ENCODE measurements around the gene CALHM4.

CALHM4 gene

DNA sequence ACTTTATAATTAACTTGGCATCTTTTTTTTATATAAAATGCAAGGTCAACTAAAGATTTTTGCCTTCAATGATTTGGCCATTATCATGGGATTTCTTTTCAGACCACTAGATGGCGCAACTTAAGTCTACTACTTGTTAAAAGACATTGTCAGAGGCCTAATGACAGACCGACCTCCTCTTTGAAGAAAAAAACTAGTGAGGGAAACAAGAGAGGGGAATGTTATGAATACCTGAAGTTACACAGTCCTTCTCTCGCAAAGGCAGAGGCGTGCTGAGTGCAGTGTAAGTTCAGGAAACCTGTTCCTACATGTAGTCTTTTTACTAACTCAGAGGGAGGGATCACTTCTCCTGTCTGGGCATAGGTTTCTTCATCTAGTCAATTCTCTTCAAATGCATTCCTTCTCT lies 17.3 kb upstream of the CALHM4 start:
- no peak for DNase-seq (ENCODE audit: low read depth, low spot score)

DNA sequence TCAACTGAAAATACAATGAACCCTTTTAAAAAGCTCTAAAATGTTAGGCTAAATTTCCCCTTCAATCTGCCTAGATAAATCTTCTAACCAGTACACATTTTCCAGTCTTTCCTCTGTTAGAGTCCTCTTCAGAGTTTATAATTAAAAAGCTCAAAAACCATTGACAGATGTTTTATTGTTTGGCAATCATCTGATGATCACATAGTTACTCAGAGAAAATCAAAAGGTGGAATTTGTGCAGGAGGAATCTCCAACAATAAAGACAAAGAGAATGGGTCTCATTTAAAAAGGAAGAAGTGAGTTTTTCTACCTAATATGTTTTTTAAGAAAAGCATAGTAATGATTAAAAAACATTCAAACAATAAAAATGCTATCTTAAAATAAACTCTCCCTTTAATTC lies 11.1 kb upstream of the CALHM4 start:
- no peak for DNase-seq (ENCODE audit: low read depth, low spot score)

DNA sequence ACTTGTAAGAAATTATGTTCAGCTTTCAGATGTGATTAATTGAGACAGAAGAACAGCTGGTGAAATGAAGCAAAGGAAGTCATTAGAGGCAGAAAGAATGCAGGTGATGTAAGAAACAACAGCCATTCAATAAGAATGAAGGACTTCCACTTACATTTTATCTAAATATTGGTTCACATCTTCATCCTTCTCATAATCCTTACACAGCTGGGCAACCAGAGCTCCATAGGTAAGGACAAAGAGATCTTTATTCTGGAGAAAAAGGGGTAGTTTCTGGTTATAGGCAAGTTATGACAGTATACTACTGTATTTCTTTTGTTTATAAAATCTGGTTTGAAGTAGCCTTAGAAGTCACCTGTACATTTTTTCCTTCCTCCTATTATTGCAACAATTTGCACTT lies 10.4 kb upstream of the CALHM4 start:
- no peak for DNase-seq (ENCODE audit: low read depth, low spot score)

DNA sequence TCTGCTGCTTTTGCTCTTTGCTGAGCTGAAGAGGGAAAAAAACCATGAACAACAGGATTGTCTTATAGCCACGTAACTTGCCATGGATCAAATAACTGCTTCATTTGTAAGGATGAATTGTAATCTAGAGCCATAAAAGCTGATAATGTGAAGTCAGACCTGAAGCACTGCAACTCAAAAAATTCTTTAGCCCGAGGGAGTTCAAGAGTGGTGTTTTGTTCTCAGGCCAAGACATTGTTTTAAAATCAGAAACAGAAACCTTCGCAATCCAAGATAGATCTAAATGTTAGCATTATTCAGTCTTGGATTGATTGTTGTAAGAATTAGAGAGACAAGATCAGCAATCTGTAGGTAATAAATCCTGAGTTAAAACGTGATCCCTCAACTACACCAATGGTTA lies 7.9 kb upstream of the CALHM4 start, which contains the start of gene TRAPPC3L:
Gene TRAPPC3L (minus strand): TSS at position 34 of the 400 bp plus-strand sequence. CDS start 170 bp downstream, outside the sequence.
- DNase-seq (ENCODE audit: low read depth, low spot score) = no peak

DNA sequence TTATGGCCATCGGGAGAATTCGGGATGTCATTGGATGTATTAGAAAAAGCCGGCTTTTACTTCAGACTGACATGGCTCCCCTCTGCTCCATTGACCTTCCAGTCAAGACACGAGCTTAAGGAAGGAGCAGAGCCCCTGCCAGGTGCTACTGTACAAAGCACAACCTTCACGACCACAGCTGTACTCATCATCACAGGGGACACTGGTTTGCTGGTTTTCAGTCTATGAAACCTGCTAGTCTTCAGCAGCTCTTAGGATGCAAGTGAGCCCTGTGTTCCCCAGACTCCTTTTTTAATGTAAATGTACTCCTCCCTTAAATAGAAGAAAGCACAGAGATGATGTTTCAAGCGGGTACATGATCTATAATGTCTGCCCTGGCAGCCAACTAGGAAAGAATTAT lies 6.2 kb upstream of the CALHM4 start:
- no peak for DNase-seq (ENCODE audit: low read depth, low spot score)

DNA sequence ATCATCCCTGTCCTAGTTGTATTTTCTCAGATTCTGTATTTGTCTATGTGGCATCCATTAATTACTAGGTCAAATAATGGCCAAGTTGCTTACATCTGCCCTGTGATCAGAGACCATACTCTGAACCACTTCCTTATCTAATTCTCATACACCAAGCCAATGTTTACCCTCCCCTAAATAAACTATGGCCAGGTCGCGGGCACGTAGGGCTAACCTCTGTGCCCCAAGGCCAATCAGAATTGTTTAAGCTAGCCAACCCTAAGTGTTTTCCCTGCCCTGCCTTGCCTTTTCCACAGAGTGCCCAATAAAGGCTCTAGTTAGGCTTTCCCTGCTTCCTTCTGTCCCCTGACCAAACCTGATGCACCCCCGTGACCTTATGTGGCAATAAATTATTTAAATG lies 2.8 kb upstream of the CALHM4 start:
- no peak for DNase-seq (ENCODE audit: low read depth, low spot score)

DNA sequence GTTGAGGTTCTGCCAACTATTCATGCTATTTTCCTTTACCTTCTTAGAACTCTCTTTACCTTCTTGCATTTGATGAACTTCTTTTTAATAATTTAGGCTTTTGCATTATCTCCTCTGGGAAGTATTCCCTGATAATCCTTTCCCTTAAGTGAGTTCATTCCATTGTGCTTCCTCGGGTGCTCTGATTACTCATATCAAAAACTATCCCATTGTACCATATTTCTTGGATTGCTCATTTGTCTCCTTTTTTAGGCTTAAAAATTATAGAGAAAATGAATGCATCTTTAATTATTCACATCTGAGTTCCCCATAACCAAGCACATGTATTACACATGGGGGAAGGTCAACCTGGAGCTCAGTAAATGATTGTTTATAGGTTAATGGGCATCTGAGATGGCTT lies 2.5 kb downstream of the CALHM4 start:
- no peak for DNase-seq (ENCODE audit: low read depth, low spot score)

DNA sequence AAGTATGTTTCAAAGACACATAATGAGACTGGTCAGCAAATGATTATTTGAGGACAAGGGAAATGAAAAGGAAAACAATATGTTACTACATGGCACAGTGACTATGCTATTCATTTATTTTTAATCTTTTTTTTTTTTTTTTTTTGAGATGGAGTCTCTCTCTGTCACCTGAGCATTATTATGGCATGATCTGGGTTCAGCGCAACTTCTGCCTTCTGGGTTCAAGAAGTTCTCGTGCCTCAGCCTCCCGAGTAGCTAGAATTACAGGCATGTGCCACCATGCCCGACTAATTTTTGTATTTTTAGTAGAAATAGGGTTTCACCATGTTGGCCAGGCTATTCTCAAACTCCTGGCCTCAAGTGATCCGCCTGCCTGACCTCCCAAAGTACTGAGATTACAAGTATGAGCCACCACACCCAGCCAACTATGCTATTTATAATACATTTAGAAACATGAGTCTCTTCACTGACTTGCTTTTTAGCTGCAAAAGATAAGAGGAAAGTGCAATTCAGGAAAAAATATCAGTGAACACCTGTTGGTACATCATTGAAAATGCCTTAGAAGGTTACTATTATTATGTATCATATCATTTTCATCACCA lies 3.4 kb downstream of the CALHM4 start:
- DNase-seq (ENCODE audit: low read depth, low spot score) = no peak

DNA sequence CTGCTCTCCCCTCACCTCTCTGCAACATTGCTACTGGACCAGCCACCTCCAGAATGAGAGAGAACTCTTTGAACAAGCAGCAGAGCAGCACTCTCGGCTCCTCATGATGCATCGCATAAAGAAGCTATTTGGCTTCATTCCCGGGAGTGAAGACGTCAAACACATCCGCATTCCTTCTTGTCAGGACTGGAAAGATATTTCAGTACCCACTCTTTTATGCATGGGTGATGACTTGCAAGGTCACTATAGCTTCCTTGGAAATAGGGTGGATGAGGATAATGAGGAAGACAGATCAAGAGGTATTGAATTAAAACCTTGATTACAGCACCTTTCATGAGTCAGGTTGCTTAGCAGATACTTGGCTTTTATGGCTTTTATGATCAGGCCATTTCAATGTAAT lies 4.3 kb downstream of the CALHM4 start:
- DNase-seq (ENCODE audit: low read depth, low spot score) = no peak

DNA sequence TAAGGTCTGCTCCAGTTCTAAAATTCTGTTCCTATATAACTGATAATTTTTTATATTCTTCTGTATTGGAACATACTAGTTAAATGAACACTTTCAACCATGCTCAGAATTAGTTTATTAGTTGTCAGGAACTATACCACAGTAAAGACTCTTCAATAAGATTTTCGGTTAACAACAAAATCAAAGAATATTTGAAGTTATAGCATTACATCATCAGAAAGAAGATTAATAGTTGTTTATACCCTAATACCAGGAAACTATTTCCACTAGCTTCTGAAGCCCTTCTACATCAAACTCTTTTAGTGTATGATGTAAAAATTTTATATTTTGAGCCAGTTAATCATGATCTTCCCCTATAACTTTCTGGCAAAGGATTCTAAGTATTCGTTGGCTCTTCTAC lies 6.6 kb downstream of the CALHM4 start:
- DNase-seq (ENCODE audit: low read depth, low spot score) = no peak

DNA sequence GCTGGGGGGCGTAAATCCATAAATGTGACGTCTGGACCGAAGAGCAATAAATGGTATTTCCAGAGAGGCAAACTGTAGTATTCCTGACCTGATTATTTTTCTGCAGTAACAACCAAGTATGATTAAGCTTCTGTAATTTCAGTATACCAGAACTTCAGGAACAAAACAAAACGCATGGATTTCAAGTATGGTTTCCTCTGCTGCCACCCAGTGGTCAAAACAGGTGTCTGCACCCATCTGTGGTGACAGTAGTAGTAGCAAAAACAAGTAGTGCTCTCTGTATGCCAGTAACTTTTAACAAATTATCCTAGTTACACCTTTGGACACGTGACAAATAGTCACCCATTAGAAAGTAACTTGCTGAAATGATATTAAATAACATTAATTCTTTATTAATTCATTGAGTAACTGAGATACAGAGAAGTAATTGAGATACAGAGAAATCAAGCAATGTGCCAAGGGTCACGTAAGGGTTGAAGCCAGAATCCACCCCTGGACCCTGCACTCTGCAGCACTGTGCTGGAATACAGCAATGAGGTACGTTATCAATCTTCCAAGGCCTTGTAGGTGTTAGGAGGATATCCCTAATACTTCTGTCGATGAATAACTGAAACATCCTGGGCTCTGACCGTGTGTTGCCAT lies 7.9 kb downstream of the CALHM4 start:
- DNase-seq (ENCODE audit: low read depth, low spot score) = no peak

DNA sequence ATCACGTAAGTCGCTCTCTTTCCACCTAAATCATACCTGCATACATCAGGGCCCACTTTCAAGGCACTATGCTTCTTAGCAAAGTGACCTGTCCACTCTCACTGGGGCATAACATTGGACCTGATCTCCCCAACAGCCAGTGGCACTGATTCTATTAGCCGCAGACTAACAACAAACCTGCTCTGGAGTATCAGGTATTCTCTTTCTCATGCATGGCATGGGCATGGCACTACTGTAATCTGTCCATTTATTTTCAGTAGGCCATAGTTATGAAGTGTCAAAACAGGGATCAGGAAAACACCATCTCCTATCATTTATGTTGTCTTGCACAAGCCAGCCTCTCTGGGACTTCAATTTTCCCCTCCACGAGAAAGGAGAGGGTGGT lies 8.5 kb downstream of the CALHM4 start:
- no peak for DNase-seq (ENCODE audit: low read depth, low spot score)

DNA sequence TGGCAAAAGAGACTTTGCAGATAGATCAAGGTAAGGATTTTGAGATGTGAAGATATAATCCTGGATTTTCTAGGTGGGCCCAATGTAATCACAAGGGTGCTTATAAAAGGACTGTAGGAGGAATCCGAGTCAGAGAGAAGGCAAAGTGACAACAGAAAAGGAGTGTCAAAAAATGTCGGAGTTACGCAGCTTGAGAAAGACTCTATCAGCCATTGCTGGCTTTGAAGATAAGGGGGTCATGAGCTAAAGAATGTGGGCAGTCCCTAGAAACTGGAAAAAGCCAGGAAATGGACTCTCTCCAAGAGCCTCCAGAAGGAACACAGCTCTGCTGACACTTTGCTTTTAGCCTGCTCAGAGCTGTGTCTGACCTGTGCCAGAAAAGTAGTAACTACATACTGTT lies 9.1 kb downstream of the CALHM4 start:
- no peak for DNase-seq (ENCODE audit: low read depth, low spot score)

DNA sequence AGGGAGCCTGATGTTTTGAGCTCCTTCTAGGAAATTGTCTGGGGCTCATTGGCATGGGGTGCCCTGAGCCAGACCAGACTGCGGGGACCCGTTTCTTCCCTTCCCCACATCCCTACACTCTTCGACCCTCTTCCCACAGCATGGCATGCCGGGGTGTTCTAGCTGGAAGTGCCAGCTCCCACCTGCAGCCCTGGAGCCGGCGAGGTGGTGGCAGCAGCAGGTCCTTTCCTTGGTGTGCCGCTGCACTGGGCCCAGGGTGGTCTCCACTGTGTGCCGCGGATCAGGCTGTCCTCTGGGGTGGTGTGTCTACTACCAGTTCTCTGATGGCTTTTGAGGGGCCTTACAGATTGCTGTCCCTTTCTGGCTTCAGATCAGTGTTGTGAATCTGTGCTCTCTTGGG lies 10.3 kb downstream of the CALHM4 start:
- no peak for DNase-seq (ENCODE audit: low read depth, low spot score)

DNA sequence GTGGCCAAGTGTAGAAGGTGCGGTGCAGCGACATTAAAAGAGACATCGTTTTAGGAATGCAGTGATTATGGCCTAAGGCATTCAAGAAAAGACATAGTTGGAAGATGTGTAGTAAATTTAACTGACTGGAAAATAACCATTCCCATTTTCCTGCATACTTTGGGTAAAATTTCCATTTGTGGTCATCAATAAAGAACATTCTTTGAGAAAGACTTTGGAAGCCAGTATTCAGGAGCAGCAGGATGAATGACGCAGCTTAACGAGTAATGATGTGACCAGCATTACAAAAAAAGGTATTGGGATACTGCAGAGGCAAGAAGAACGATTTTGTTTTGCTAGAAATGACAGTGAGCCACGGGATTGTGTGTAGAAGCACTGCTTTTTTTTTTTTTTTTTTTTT lies 10.8 kb downstream of the CALHM4 start:
- no peak for DNase-seq (ENCODE audit: low read depth, low spot score)

DNA sequence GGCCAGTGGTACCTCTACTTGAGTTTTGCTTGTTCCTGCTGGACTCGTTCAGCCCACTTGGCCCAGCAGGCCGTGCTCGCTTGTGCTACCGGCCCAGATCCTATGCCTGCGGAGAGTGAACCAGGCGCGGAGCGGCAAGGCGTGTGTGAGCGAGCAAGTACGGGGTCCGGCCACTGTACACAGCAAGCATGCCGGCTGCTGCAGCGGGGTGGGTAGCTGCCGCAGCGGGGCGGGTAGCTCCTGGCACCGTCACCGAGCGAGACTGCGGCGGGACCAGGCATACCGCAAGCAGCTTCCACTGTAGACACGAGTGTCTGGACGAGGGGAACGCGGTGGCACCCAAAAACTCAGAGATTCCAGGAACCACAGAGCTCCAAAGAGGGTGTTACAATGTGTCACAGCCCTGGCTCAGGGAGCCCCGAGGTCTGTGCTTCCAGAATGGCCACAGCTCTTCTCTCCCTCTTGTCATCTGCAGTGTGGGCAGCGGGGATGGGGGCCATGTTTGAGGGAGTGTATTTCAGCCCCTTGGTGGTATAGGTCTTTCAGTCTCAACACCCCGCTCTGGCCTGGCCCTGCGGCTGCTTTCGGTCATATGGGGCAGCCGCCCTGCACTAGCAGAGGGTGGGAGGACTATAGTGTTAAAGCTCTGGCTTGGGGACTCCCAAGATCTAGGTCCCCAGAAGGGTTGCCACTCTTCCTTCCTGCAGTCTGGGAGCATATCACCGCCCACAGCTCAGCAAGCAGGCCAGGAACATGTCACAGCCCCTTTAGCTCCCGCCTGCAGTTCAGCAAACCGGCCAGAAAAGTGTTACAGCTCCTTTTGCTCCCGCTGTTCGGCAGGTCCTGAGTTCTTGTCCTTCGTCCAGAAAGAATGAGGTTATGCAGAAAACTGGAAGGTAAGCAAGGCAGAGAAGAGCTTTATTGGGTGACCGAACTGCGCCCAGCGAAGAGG lies 11.6 kb downstream of the CALHM4 start:
- DNase-seq (ENCODE audit: low read depth, low spot score) = no peak

DNA sequence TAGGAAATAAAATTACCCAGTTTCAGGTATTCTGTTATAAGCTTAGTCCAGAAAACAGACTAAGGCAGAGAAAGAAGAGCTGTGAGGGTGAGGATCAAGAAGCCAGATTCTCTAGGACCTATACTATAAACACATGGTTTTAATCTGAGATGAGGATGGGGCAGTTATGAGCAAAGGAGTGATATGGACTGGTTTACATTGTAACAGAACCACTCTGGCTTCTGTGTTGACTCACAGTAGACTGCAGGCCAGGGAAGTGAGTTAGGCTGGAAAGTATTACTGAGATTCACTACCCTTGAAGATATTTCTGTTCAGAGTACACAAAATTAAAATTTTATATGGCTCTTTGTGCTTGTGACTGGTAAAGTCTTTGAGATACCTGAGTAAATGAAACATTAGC lies 14.6 kb downstream of the CALHM4 start:
- DNase-seq (ENCODE audit: low read depth, low spot score) = no peak

DNA sequence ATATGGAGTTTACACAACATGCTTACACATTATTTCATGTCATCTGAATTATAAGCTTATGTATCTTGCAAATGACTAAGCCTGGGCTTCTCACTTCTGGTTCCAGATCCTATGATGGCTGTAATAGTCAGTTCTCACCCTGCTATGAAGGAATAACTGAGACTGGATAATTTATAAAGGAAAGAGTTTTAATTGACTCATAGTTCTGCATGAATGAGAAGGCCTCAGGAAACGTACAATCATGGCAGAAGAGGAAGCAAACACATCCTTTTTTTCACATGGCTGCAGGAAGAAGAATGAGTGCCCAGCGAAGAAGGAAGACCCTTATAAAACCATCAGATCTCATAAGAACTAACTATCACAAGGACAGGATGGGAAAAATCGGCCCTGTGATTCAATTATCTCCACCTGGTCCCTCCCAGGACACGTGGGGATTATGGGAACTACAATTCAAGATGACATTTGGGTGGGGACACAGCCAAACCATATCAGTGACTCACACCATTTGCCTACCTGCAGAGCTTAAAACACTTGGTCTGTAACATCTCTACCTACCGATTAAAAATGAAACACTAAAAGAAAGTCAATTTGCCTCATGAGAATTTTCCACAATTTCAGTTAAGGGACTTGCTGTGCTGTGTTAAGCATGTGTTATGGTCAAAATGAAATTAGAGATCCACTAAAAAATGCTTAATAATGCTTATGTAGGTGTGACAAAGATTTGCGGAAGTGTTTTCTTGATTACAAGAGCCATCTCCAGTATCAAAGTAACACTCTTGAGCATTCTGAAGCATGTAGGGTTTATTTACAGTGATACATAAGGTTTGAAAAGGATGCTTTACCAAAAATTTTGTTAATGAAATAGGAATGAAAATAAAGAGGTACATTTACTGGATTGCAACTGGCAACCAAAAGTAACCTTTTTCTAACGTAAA lies 15.5 kb downstream of the CALHM4 start:
- DNase-seq (ENCODE audit: low read depth, low spot score) = no peak

DNA sequence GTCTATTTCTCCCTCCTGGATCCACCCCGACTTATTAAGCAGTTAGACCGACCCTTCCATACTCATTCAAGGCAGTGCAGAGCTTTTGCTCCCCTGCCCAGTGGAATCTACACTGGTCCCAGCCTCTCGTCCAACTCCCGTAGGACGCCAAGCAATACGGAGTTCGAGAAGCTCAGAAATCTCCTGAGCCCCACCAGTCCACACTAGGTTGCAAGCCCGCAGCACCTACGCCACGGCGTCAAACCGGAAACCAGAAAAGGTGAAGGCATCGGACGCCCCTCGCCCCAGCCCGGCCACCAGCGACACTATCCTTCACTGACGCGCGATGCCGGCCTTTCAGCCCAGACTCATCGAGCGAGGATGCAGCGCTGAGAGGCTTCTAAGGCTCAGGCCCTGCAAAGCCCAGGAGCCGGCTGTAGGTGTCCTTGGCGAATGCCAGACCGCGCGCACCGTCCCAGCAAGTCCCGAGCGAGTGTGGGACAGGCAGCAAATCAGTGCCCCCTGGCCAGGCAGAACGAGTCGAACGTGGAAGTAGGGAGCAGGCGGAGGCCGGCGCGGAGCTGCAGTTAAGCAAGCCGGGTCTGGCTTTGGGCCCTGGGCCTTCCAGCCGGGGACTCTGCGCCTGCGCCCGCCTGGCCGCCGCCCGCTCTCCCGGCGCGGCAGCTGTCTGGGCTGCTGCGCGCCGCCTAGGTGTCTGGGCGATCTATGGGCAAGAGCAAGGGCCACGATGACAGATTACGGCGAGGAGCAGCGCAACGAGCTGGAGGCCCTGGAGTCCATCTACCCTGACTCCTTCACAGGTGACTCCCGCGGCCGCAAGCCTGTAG lies 17.5 kb downstream of the CALHM4 start, which contains the start of gene RWDD1:
Gene RWDD1 (plus strand): TSS at position 649 of the 827 bp plus-strand sequence. CDS start 79 bp downstream, at position 728.
- DNase-seq (ENCODE audit: low read depth, low spot score) = peak; percentile 98

DNA sequence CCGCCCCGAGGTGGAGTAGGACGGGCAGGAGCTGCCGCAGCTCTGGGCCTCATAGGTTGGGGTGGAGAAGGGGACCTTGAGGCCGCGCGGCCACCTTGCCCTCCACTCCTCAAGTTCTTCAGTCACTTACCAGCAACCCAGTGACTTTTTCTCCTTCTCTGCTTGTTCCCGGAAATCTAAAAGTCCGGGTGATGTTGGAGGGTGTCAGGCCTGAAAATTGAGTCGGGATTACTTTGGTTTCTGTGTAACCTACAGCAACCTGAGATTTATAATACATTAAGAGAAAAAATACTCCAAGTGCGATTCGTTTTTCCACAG lies 18.1 kb downstream of the CALHM4 start:
- no peak for DNase-seq (ENCODE audit: low read depth, low spot score)

DNA sequence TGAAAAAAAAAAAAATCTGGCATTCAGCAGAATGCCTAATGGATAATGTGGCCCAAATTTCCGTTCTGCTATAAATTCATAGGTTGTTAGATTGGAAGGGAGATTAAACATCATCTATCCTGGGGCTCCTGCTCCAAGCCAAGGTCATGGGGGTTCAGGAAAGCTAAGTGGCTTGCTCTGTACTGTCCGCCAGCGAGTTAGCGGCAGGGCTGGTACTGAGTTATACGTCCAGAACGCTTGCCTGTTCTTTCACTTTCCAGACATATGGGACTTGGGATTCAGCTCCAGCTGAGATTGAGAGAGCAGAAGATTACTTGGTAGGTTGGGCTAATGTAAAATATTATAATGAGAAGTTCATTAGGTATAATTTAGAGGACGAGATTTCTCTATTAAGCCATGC lies 18.6 kb downstream of the CALHM4 start:
- DNase-seq (ENCODE audit: low read depth, low spot score) = no peak
